Motor neuron (in vitro differentiated cells): ENCODE measurements around the gene TMEM156. TPM values are rescaled to one million over a fixed set of nuclear protein-coding genes. Genes with fewer than 3 reads are reported as not detected.

Experiments used
- ATAC-seq, 8 experiments: fragments of 200-7000 bp; cut with Tn5 transposase; replicated peaks in 6 of 8; 2 replicates each; pipeline ENCODE4 v1.8.0; 2021; ENCODE audit warnings: mild to moderate bottlenecking in 8 of 8, moderate library complexity in 8 of 8
- H3K27ac ChIP-seq, 2 donors: fragments of 250-450 bp; sonication (Bioruptor Pico); 2 replicates each; pipeline ENCODE4 v1.9.0; 2021; ENCODE audit warnings: antibody characterized with exemption in 2 of 2, mild to moderate bottlenecking in 2 of 2, moderate library complexity in 1 of 2
- H3K4me1 ChIP-seq, 2 donors: fragments of 250-450 bp; sonication (Bioruptor Pico); replicated peaks in 1 of 2; 2 replicates each; pipeline ENCODE4 v1.6.1; 2021; ENCODE audit warnings: antibody characterized with exemption in 2 of 2, mild to moderate bottlenecking in 2 of 2, moderate library complexity in 1 of 2
- H3K4me3 ChIP-seq, 5 donors: fragments of 250-450 bp; sonication (Bioruptor Pico); 2 replicates each; pipeline ENCODE4 v1.9.0; 2021; ENCODE audit warnings: antibody characterized with exemption in 5 of 5, mild to moderate bottlenecking in 5 of 5, moderate library complexity in 4 of 5
- WGBS, 10 experiments: fragments of 450-650 bp; shearing (Covaris generic); methylation state at CpG; one replicate each; pipeline ENCODE4 v1.0.0; 2022; 5-methylcytosine and 5-hydroxymethylcytosine counted together
- in situ Hi-C, 9 experiments: fragments of 400-800 bp; cut with MboI; loops; one replicate each; pipeline ENCODE4 v1.15.0; 2021; ENCODE audit warnings: low sequenced_read_pairs in 9 of 9, low pct_unique_long_range_greater_than_20kb in 2 of 9; ENCODE audit not compliant: unreplicated experiment in 9 of 9
- total RNA-seq, 8 experiments: library from RNA; unstranded; fragments of 300-600 nt; gene quantifications; 2 replicates each; pipeline versions ENCODE4 v1.2.3 to v1.2.4, GENCODE V29; 2022

Gene TMEM156
- total RNA-seq, 8 experiments from 2014 or later, result 0.08 to 0.64 (median 0.27) TPM; not detected in 4

DNA sequence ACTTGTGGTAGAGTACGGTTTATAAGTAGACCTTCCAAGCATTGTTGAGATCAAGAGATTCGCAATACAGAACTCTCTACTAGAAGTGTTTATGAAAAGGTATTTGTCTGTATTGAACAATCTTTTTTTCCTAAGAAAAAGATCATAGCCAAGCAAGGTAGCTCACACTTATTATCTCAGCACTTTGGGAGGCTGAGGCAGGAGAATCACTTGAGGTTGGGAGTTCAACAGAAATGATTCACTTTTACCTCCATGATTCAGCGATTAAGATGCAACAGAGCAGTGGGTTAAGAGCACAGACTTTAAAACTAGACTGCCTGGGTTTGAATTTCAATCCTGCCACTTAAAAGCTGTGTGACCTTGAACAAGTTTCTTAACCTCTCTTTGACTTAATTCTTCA lies 74.3 kb downstream of the TMEM156 start:
- Histone ChIP-seq H3K4me3 (no peak overlapping the region), H3K4me1 (peaks cover 14 to 24% of the 10 kb centered on the region in 2 donors), H3K27ac (no peak overlapping the region)
- no peak for ATAC-seq
- 87 to 100% (median 96%) methylated on average over 1 to 3 of the region's 3 CpGs for WGBS, 10 experiments
- in situ Hi-C loops, result no loop called here

DNA sequence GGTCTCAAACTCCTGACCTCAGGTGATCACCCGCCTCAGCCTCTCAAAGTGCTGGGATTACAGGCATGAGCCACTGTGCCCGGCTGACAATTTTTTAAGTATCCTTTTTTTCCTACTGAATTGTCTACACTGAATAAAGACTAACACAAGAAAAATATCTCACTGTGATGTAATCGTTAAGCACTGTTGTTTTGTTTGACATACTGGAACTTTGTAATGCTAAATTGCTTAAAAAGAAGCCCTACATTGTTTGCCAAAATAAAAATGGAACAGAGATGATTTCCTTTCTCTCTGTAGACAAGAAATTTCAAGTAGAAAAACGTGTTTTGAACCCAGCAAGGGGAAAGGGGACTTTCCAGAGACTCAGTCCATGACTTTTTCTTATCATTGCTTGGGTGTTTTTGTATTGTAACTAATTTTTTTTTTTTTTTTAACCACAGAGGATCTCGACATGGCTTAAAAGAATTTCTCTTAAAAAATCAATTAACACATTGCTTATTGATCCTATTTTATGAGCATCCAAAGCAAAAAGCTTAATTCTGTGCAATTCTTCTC lies 74.9 kb downstream of the TMEM156 start:
- Histone ChIP-seq H3K4me1 (peaks cover 19 to 30% of the 10 kb centered on the region in 2 donors), H3K27ac (no peak overlapping the region), H3K4me3 (no peak overlapping the region)
- 18 to 82% (median 54%) methylated on average over 3 to 5 of the region's 5 CpGs for WGBS, 10 experiments
- in situ Hi-C loops, result no loop called here
- ATAC-seq, result no peak

DNA sequence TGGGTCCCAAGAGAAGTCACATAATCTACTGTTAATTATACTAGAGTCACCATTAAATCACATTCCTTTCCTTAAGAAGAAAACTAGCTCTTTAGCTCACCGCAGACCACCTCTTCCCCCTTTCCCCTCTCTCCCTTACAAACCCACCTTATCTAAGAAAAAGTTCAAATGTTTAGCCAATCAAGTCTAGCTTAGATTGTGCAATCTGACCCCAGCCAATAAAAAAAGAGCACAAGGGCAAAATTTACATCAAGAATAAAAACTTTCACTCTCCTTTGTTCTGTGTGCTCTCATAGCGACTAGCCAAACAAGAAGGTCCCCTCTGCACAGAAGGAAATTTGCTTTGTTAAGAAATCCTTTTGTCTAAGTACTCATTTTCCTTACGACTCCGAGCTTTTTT lies 76.3 kb downstream of the TMEM156 start:
- in situ Hi-C loops, result no loop called here
- peaks cover 29 to 41% of the 10 kb centered on the region in 2 donors for H3K4me1 ChIP-seq
- 77 to 100% (median 91%) methylated on average over 1 to 4 of the region's 4 CpGs; no CpG with 5 or more reads in 2 of the 10 experiments for WGBS, 10 experiments
- H3K27ac ChIP-seq, result no peak overlapping the region
- ATAC-seq, result no peak
- no peak overlapping the region for H3K4me3 ChIP-seq

DNA sequence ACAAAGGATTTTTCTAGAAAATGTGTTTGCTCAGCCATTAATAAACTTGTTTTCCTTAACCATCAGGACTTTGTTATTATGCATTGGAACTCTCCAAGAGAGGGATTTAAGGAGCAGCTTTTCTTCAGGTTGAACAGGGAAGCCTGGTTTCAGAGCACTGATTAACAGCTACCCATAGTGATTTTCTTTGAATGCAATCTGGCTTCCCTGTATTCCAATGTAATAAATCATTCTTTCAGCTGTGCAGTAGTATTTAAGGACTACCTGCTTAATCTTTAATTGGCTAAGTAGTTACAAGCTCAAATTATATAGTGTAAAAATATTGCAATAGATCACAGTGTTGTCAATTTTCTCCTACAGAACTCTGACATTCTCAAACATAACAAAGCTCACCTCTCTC lies 77.5 kb downstream of the TMEM156 start:
- in situ Hi-C loops, result no loop called here
- Histone ChIP-seq H3K4me3 (no peak overlapping the region), H3K4me1 (peaks cover 35 to 51% of the 10 kb centered on the region in 2 donors), H3K27ac (no peak overlapping the region)
- ATAC-seq, result peak in 5 of 8 experiments; percentile 42 to 67 (median 60)

DNA sequence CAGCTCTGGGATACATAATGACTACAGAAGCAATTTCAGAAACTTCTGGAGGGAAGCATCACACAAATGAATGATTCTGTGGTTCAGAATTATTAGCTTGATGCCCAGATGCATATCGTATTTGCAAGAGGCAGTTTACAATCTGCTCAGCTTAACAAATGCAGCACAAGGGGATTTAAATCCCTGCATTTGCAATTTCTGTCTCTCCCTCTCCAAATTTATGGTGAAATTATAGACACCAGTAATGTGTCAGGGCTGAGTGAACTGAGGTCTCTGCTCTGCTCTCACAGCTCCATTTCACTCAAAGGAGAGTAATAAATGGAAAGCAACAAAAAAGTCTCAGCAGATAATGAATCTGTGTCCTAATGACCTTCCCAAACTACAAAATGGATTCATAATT lies 80.2 kb downstream of the TMEM156 start:
- in situ Hi-C loops, result no loop called here
- ATAC-seq, result peak; percentile 27 to 84 (median 67)
- H3K27ac ChIP-seq, result peak overlapping the region in 1 of 2 donors; percentile 44
- H3K4me1 ChIP-seq, result peaks cover 43 to 73% of the 10 kb centered on the region in 2 donors
- H3K4me3 ChIP-seq, result no peak overlapping the region
- WGBS, 10 experiments, result 0% methylated on average over 1 of the region's 1 CpG; no CpG with 5 or more reads in 7 of the 10 experiments

DNA sequence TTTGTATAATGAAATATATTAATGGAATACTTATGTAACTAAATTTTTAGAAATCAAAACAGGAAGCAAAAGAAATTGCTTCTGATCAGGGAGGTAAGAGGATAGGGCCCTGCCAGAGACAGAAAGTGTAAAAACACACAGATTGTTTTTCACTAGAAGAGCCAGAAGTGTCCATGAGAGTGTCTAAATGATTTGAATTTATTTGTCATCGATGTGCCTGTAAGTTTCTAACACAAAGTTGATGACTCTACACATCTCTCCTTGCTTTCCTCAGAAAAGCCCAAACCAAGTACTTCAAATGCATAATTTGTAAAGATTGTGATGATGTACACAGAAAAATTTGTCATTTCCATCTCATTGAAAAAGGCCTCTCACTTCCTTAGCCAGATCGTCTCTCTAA lies 80.6 kb downstream of the TMEM156 start:
- 0 to 75% (median 20%) methylated on average over 1 to 2 of the region's 2 CpGs; no CpG with 5 or more reads in 3 of the 10 experiments for WGBS, 10 experiments
- Histone ChIP-seq H3K27ac (peak overlapping the region; percentile 2 to 44), H3K4me1 (peaks cover 47 to 78% of the 10 kb centered on the region in 2 donors), H3K4me3 (no peak overlapping the region)
- peak in 1 of 8 experiments; percentile 28 for ATAC-seq
- in situ Hi-C loops, result no loop called here

DNA sequence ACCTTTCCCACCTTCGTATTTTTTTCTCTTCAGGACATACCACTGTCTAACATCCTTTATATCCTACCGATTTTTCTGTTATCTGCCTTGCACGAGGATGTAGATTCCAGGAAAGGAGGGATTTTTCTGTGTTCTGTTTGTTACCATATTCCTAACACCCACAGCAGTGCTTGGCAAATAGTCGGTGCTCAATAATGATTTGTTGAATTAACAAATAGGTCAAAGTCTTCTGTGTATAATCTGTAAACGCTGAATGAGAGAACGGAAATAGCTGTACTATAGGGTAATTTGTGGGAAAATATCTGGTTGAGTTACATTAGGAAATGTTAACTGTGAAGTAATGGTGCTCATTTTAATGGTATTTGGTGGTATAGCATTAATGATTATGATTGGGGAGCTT lies 81.5 kb downstream of the TMEM156 start:
- H3K4me1 ChIP-seq, result peaks cover 49 to 85% of the 10 kb centered on the region in 2 donors
- in situ Hi-C loops, result no loop called here
- H3K4me3 ChIP-seq, result no peak overlapping the region
- H3K27ac ChIP-seq, result no peak overlapping the region
- 51 to 96% (median 83%) methylated on average over 1 to 6 of the region's 6 CpGs for WGBS, 10 experiments
- no peak for ATAC-seq

DNA sequence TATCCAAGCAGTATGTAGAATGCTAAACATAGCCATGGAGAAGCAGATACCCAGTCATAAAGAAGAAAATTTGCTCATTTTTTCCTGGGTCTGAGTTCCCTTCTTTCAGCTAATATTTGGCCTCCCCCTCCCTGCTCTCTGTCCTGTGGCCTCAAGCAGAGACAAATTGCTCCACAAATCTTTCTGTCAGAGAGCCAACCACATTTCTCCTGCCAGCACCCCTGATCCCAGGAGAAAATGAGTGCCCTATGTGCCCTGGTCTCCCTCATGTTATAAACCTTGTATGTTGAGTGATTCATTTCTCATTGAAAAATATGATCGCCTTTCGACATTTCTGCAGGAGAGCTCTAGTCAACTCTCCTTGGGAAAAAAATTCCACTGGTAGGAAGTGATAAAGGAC lies 82.0 kb downstream of the TMEM156 start:
- Histone ChIP-seq H3K27ac (no peak overlapping the region), H3K4me1 (peaks cover 50 to 86% of the 10 kb centered on the region in 2 donors), H3K4me3 (no peak overlapping the region)
- ATAC-seq, result peak in 1 of 8 experiments; percentile 15
- in situ Hi-C loops, result no loop called here
- 60 to 100% (median 85%) methylated on average over 1 to 2 of the region's 2 CpGs; no CpG with 5 or more reads in 4 of the 10 experiments for WGBS, 10 experiments

DNA sequence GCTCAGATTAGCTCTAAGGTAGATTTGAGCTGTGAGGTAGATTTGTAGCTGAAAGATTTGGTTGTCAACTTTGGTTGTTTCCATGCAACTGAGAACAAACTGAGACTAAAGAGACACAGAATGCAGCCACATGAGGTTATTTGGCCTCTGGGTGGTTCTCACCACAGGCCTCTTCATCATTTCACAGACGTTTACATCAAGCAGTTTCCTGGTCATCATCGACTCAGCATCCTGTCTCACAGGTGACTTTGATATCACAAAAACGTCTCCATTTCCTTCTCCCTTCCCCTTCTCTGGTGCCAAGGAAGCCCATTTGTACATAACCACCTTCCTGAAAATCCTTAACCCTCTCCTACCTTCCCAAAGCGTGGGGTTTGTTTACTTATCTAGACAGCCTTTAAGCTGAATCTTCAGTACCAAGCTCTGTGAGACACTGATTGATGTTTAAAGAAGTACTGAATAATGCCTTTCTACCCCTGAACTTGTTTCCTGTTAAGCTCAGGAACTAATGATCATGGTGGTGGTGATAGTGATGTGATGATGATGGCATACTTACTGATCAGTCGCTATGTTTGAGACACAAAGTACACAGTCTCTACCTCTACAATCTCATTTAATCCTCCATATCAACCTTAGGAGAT lies 82.7 kb downstream of the TMEM156 start:
- in situ Hi-C loops, result loop anchor here in 1 of 9 experiments (25.0 kb wide), 1 partner anchor 188 kb away; no protein-coding TSS in a partner anchor
- Histone ChIP-seq H3K4me1 (peaks cover 46 to 86% of the 10 kb centered on the region in 2 donors), H3K4me3 (no peak overlapping the region), H3K27ac (no peak overlapping the region)
- 10 to 100% (median 70%) methylated on average over 1 to 5 of the region's 5 CpGs; no CpG with 5 or more reads in 3 of the 10 experiments for WGBS, 10 experiments
- peak in 1 of 8 experiments; percentile 9 for ATAC-seq

DNA sequence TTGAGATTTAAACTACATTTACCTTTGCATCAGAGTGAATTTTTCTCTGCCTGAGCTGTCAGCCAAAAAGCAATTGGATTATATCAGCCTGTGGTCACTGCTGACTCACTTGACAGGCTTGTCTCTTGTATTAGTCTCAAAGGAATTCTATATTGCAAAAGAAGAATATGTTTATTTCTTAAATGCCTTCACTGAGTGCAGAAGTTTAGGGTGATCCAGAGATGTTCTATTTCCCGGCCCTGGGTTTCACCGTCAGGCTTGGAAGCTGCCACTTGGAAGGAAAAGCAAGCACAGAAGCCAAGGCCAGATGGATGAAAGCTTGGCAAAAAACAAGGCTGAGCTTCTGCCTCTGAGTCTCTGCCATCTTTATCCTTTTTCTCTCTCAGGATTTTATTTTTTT lies 83.7 kb downstream of the TMEM156 start:
- ATAC-seq, result peak in 5 of 8 experiments; percentile 5 to 90 (median 49)
- H3K4me1 ChIP-seq, result peaks cover 45 to 79% of the 10 kb centered on the region in 2 donors
- in situ Hi-C loops, result loop anchor here in 1 of 9 experiments (25.0 kb wide), 1 partner anchor 189 kb away; no protein-coding TSS in a partner anchor
- WGBS, 10 experiments, result 30 to 100% (median 80%) methylated on average over 1 to 2 of the region's 2 CpGs; no CpG with 5 or more reads in 3 of the 10 experiments
- no peak overlapping the region for H3K4me3 ChIP-seq
- no peak overlapping the region for H3K27ac ChIP-seq

DNA sequence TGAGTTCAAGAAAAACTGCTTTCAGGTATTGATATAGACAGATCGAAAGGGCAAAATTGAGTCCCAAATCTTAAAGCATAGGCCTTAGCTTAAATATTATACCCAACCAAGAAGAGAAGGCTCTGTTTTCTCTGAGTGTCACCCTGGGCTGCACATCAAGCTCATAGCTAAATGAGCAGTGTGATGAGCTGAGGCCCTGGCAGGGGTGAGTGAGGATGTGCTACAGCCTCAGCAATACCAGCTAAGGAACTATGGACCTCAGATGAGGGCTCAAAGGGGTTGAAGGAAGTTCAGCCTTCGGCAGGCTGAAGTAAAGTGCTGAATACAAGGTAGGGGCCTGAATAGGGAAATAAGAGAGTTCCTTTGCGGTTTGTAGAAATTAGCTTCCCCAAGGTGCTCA lies 85.3 kb downstream of the TMEM156 start:
- Histone ChIP-seq H3K4me3 (no peak overlapping the region), H3K27ac (no peak overlapping the region), H3K4me1 (peaks cover 34 to 67% of the 10 kb centered on the region in 2 donors)
- WGBS, 10 experiments, result 57 to 100% (median 83%) methylated on average over 1 to 2 of the region's 3 CpGs; no CpG with 5 or more reads in 3 of the 10 experiments
- ATAC-seq, result peak in 5 of 8 experiments; percentile 61 to 82 (median 69)
- in situ Hi-C loops, result loop anchor here in 1 of 9 experiments (25.0 kb wide), 1 partner anchor 190 kb away; no protein-coding TSS in a partner anchor

DNA sequence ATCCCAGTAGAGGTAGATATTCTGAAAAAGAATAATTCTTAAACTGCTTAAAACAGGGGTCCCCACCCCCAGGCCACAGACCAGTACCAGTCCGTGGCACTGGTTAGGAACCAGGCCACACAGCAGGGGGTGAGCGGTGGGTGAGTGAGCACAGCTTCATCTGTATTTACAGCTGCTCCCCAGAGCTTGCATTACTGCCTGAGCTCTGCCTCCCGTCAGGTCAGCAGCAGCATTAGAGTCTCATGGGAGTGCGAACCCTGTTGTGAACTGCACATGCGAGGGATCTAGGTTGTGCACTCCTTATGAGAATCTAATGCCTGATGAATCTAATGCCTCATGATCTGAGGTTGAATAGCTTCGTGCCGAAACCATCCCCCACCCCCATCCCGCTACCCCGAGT lies 87.8 kb downstream of the TMEM156 start:
- peak in 3 of 8 experiments; percentile 43 to 82 (median 50) for ATAC-seq
- Histone ChIP-seq H3K4me3 (no peak overlapping the region), H3K27ac (peak overlapping the region; percentile 20 to 34), H3K4me1 (peaks cover 22 to 64% of the 10 kb centered on the region in 2 donors)
- in situ Hi-C loops, result loop anchor here in 1 of 9 experiments (25.0 kb wide), 1 partner anchor 193 kb away; no protein-coding TSS in a partner anchor
- WGBS, 10 experiments, result 60 to 96% (median 75%) methylated on average over 1 to 9 of the region's 9 CpGs; no CpG with 5 or more reads in 2 of the 10 experiments

DNA sequence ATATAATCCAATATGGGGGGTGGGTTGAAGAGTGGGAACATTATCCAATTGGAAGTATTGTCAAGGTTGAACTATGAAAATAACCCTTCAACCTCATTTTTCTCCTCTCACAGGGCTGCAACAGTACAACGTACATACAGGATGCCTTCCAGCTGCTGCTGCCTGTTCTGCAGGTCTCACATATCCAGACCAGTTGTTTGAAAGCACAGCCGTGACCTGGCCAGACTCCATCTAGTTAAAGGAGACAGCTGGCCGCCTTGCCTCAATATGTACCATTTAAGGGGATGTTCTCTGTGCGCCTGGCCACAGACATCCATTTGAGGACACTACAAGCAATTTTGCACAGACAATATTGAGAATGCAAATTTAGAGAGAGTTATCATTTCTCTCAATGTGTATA lies 88.9 kb downstream of the TMEM156 start:
- no peak for ATAC-seq
- in situ Hi-C loops, result loop anchor here in 1 of 9 experiments (25.0 kb wide), 1 partner anchor 194 kb away; no protein-coding TSS in a partner anchor

More for the DNA sequence above, 88.9 kb downstream of the TMEM156 start:
- Histone ChIP-seq H3K4me3 (no peak overlapping the region), H3K27ac (no peak overlapping the region), H3K4me1 (peaks cover 23 to 64% of the 10 kb centered on the region in 2 donors)
- WGBS, 10 experiments, result 64 to 95% (median 83%) methylated on average over 1 to 4 of the region's 4 CpGs; no CpG with 5 or more reads in 1 of the 10 experiments
